K562 (cell line): ENCODE measurements around the gene NRXN2. TPM values are rescaled to one million over a fixed set of nuclear protein-coding genes. Genes with fewer than 3 reads are reported as not detected.

ENCODE experiments used
- CBFA2T2 ChIP-seq: fragments of 450-650 bp; conservative IDR thresholded peaks from 2 replicates; pipeline ENCODE4 v1.6.1; 2017; ENCODE audit warnings: mild to moderate bottlenecking
- HDAC2 ChIP-seq: fragments of 450-650 bp; IDR thresholded peaks from 2 replicates; pipeline ENCODE4 v1.6.1; 2016; ENCODE audit warnings: mild to moderate bottlenecking
- MAFG ChIP-seq: fragments of 450-650 bp; conservative IDR thresholded peaks from 2 replicates; pipeline ENCODE4 v1.6.1; 2016; ENCODE audit warnings: missing genetic modification characterization, missing compliant biosample characterization
- MEF2A ChIP-seq: IDR thresholded peaks from 2 replicates; pipeline ENCODE4 v1.6.1; 2011; ENCODE audit warnings: low read depth, mild to moderate bottlenecking, low read length, moderate library complexity; ENCODE audit not compliant: control insufficient read depth
- NFIC ChIP-seq: fragments of 450-650 bp; IDR thresholded peaks from 2 replicates; pipeline ENCODE4 v1.6.1; 2017; ENCODE audit warnings: mild to moderate bottlenecking, inconsistent platforms
- PATZ1 ChIP-seq: fragments of 250-450 bp; sonication (Bioruptor Pico); IDR thresholded peaks from 2 replicates; pipeline ENCODE4 v1.5.0; 2020; ENCODE audit warnings: mild to moderate bottlenecking, borderline replicate concordance
- SNIP1 ChIP-seq: fragments of 450-650 bp; IDR thresholded peaks from 2 replicates; pipeline ENCODE4 v1.7.1; 2017; ENCODE audit warnings: low read depth, mild to moderate bottlenecking
- SRSF1 ChIP-seq: fragments of 200-400 bp; formaldehyde crosslinking; IDR thresholded peaks from 2 replicates; pipeline ENCODE4 v1.6.1; 2017; ENCODE audit warnings: mild to moderate bottlenecking, low read depth, low read length, moderate library complexity
- TBL1XR1 ChIP-seq, 2 experiments: IDR thresholded peaks; 2 replicates each; pipeline ENCODE4 v1.6.1; 2012; ENCODE audit warnings: improper control_type of control experiment in 2 of 2, low read length in 2 of 2, mild to moderate bottlenecking in 1 of 2
- TBP ChIP-seq: optimal IDR thresholded peaks from 2 replicates; pipeline ENCODE3; 2011; ENCODE audit warnings: low read depth, low read length, improper control_type of control experiment
- TEAD2 ChIP-seq: fragments of 450-650 bp; IDR thresholded peaks from 2 replicates; pipeline ENCODE4 v1.6.1; 2016; ENCODE audit warnings: missing genetic modification characterization, control low read depth, missing compliant biosample characterization
- polyA plus RNA-seq, 8 experiments: library from polyadenylated mRNA; depleted of rRNA in 4 of 8; stranded (reverse) in 5 of 8; unstranded in 3 of 8; fragments of >200 nt; fragmentation: Nextera tagmentation in 2 of 8; fragmentation: Illumina TruSeq in 1 of 8; extraction: Ambion mirVana in 2 of 8; extraction: Trizol in 1 of 8; gene quantifications; 2 replicates each; pipeline versions ENCODE4 v1.2.1 to v1.2.3, GENCODE V29; 2011 to 2014; ENCODE audit warnings: inconsistent platforms in 1 of 8, missing spikeins in 1 of 8
- total RNA-seq, 7 experiments: library from RNA; depleted of rRNA in 6 of 7; stranded (reverse); fragments of >200 nt in 6 of 7; fragmentation: Illumina TruSeq in 2 of 7; extraction: Trizol in 2 of 7; gene quantifications; 2 replicates each; pipeline versions ENCODE4 v1.2.1 to v1.2.3, GENCODE V29; 2011 to 2021; ENCODE audit warnings: low replicate concordance in 1 of 7
- TF ChIP-seq, protein P1 (sequence below): sonication (generic); formaldehyde crosslinking; IDR thresholded peaks from 2 replicates; pipeline ENCODE4 v1.8.1; 2023; ENCODE audit warnings: mild to moderate bottlenecking, missing genetic modification reagents
- TF ChIP-seq, protein P2 (sequence below): fragments of 250-450 bp; sonication (Bioruptor Pico); IDR thresholded peaks from 2 replicates; pipeline ENCODE4 v1.8.0; 2022; ENCODE audit warnings: inconsistent platforms
- TF ChIP-seq, protein P3 (sequence below): fragments of 450-650 bp; IDR thresholded peaks from 2 replicates; pipeline ENCODE4 v1.6.1; 2017; ENCODE audit warnings: antibody characterized with exemption, mild to moderate bottlenecking

Gene NRXN2
- total and polyA plus RNA-seq, 9 of the 15 experiments (the other 6 are each of a cell fraction or from before 2014, with no cell fraction given) = 0.07 to 0.47 (median 0.15) TPM; not detected in 4

- TF ChIP-seq MAFG (no peak), CBFA2T2 (no peak), SNIP1 (peak; percentile 78), PATZ1 (no peak), TBL1XR1 (IDR thresholded peaks at IDR 0.05; ENCODE audit: low read length in 2 of 2) (no peak), SRSF1 (no peak), TBP (peak; percentile 12), NFIC (no peak), HDAC2 (peak; percentile 41; the same call in 1 of the 2 replicates), TEAD2 (tag) (no peak), MEF2A (no peak)
- TF ChIP-seq, protein P1, sequence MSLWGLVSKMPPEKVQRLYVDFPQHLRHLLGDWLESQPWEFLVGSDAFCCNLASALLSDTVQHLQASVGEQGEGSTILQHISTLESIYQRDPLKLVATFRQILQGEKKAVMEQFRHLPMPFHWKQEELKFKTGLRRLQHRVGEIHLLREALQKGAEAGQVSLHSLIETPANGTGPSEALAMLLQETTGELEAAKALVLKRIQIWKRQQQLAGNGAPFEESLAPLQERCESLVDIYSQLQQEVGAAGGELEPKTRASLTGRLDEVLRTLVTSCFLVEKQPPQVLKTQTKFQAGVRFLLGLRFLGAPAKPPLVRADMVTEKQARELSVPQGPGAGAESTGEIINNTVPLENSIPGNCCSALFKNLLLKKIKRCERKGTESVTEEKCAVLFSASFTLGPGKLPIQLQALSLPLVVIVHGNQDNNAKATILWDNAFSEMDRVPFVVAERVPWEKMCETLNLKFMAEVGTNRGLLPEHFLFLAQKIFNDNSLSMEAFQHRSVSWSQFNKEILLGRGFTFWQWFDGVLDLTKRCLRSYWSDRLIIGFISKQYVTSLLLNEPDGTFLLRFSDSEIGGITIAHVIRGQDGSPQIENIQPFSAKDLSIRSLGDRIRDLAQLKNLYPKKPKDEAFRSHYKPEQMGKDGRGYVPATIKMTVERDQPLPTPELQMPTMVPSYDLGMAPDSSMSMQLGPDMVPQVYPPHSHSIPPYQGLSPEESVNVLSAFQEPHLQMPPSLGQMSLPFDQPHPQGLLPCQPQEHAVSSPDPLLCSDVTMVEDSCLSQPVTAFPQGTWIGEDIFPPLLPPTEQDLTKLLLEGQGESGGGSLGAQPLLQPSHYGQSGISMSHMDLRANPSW (CRISPR knock-in tag) = no peak
- TF ChIP-seq, protein P2, sequence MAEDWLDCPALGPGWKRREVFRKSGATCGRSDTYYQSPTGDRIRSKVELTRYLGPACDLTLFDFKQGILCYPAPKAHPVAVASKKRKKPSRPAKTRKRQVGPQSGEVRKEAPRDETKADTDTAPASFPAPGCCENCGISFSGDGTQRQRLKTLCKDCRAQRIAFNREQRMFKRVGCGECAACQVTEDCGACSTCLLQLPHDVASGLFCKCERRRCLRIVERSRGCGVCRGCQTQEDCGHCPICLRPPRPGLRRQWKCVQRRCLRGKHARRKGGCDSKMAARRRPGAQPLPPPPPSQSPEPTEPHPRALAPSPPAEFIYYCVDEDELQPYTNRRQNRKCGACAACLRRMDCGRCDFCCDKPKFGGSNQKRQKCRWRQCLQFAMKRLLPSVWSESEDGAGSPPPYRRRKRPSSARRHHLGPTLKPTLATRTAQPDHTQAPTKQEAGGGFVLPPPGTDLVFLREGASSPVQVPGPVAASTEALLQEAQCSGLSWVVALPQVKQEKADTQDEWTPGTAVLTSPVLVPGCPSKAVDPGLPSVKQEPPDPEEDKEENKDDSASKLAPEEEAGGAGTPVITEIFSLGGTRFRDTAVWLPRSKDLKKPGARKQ = no peak
- TF ChIP-seq, protein P3, sequence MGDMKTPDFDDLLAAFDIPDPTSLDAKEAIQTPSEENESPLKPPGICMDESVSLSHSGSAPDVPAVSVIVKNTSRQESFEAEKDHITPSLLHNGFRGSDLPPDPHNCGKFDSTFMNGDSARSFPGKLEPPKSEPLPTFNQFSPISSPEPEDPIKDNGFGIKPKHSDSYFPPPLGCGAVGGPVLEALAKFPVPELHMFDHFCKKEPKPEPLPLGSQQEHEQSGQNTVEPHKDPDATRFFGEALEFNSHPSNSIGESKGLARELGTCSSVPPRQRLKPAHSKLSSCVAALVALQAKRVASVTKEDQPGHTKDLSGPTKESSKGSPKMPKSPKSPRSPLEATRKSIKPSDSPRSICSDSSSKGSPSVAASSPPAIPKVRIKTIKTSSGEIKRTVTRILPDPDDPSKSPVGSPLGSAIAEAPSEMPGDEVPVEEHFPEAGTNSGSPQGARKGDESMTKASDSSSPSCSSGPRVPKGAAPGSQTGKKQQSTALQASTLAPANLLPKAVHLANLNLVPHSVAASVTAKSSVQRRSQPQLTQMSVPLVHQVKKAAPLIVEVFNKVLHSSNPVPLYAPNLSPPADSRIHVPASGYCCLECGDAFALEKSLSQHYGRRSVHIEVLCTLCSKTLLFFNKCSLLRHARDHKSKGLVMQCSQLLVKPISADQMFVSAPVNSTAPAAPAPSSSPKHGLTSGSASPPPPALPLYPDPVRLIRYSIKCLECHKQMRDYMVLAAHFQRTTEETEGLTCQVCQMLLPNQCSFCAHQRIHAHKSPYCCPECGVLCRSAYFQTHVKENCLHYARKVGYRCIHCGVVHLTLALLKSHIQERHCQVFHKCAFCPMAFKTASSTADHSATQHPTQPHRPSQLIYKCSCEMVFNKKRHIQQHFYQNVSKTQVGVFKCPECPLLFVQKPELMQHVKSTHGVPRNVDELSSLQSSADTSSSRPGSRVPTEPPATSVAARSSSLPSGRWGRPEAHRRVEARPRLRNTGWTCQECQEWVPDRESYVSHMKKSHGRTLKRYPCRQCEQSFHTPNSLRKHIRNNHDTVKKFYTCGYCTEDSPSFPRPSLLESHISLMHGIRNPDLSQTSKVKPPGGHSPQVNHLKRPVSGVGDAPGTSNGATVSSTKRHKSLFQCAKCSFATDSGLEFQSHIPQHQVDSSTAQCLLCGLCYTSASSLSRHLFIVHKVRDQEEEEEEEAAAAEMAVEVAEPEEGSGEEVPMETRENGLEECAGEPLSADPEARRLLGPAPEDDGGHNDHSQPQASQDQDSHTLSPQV = no peak
These were observed 22.7 kb upstream of the NRXN2 start (continued) for GRCh38 chr11:64745521-64746328.
